Middle frontal gyrus (tissue), 1 donor: ENCODE data around the gene PRR18.
A peak's percentile ranks its signal among the peaks of the same experiment; 100 is the strongest.

Experiments
- DNase-seq: peaks from one replicate; pipeline ENCODE4 v3.0.0-alpha.2; 2015; ENCODE audit warnings: low spot score; ENCODE audit errors: extremely low spot score

The PRR18 gene

DNA sequence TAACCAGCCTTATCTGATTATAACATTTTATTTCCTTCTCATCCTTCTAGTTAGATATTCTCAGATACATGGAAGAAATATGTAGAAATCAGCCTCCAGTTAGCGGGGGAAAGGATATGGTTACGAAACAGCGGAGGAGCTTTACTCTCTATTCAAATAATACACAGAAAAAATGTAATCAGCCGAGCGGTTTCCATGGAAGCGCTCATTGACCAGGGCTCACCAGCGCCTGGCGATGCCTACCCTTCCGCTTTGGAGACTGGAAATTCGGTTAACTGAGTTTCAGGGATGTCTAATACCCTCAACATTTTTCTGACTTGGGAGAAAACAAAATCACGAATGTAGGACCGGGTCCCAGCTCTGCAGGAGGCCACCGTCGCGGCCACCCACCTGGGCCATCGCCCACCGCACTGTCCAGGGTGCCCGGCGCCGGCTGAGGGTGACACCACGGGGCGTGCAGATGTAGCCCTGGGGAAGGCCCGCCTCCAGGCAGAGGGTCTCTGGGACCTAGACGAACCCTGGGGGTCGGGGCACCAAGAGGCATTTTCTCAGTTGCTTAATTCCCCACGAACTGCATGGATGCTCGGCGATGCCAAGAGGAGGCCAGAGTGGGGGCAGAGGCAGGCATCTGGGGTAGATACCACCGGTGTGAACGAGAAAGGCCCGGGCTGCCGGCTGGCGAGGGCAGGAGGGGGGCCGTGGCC is 1.7 kb downstream of the PRR18 start:
- no peak for DNase-seq

DNA sequence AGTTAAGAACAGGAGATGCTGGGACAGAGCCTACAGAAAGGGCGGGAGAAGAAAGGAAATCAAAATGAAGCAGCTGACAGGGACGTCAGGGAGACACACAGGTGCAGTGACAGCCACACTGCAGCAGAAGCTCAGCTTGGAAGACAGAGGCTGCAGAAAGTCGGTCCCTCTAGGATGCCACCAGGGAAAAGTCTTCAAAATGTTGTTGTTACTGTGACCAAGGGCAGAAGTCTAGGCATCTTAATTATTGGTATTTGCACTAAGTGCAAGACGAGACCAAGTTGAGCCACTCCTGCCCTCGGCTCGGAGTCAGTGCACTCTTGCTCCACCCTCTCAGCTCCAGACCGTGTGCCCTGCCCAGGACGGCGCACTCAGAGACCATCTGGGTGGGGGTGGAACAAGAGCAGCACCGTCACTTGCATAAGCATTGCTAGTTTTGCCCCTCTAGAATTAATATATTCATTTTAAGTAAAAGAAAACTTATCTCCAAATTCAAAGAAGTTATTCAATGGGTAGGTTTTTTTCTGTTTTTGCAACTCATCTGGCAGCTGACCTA is 2.6 kb downstream of the PRR18 start:
- DNase-seq: no peak

DNA sequence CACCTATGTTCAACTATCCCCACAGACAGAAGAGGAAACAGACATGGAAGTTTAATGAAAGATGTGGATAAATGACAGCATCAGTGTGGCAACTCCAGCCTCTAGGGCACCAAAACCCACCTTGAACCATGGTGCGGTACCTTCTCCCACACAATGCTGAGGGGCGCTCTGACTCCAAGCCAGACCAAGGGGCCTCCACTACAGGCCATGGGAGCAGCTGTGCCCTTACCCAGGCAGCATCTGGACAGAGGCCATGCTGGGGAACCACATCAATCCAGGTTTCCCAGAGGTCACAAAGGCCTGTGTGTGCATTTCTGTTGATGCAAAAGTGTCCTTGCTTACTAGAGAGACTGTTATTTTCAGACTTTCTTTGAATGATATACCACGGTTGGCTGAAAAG is 4.1 kb downstream of the PRR18 start:
- no peak for DNase-seq

DNA sequence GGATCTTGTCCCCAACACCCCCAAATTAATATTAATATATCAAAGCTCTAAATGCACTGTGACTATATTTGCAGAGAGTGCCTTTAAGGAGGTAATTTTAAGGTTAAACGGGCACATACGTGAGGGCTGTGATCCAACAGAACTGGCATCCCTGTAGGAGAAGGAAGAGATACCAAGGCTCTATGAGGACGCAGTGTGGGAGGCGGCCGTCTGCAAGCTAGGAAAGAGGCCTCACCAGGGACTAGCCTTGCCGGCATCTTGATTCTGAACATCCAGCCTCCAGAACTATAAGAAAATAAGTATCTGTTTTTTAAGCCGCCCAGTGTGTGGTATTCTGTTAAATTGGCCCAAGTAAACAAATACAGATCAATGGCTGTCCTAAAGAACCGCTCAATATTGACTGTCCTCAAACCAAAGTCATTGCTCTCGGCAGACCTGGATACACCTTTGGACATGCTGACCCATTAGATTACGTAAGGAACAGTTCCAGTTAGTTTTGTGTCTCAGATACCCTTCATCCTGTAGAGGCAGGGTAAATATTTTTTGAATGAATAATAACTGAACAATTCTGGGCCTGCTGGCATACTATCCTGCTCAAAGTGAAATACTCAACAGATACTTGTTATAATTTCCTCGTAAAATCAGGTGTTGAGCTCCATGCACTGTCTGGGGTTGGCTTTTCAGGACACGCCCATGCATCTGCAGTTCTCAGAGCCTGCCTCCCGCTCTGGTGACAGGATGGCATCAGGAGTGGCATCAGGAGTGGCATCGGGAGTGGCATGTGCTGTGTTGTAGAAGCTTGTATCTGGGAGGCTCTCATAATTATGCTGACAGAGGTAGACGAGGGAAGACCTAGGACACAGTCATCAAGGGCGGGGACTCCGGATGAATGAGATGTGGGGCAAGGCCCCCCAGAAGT is 6.3 kb downstream of the PRR18 start:
- DNase-seq: no peak

DNA sequence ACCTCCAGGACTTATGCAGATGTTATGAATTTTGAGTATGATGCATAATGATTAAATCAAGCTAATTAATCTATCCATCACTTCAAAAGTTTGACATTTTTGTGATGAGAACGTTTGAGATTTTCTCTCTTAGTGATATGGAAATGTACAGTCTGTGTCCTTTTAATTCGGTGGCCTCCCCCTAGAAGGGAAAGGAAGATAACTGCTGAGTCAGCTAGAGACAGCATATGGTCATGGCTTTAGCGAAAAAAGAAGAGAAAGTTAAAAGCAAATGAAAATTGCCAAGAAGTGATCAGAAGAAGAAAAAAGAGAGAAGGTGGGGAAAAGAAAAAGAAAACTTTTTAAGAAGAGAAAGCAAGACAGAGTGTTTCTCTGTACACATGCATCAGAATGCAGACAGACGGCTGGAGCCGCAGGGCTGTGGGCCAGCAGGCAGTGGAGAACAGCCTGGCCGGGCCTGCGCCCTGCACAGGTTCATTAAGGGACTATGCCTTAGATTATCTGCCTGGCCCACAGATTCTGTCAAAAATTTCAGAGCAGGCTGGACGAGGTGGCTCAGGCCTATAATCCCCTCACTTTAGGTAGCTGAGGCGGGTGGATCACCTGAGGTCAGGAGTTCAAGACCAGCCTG is 7.7 kb downstream of the PRR18 start:
- no peak for DNase-seq

DNA sequence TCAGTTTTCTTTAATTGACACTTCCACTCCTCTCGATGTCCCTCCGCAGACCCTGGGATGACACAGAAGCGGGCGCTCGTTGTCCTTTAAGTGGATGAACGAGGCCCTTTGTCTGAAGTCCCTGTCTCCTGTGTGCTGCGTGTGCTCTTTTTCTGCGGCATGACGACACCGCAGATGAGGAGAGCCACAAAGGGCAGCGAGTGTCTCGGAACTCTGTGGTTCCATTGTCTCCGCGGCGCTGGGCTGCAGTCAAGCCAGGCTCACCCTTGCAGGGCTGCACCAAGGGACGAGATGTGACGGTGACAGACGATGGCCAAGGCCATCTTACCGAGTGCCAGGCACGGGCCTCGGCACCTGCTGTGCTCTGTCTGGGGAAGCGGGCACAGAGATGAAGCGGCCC is 10.6 kb downstream of the PRR18 start:
- DNase-seq: peak; percentile 63

DNA sequence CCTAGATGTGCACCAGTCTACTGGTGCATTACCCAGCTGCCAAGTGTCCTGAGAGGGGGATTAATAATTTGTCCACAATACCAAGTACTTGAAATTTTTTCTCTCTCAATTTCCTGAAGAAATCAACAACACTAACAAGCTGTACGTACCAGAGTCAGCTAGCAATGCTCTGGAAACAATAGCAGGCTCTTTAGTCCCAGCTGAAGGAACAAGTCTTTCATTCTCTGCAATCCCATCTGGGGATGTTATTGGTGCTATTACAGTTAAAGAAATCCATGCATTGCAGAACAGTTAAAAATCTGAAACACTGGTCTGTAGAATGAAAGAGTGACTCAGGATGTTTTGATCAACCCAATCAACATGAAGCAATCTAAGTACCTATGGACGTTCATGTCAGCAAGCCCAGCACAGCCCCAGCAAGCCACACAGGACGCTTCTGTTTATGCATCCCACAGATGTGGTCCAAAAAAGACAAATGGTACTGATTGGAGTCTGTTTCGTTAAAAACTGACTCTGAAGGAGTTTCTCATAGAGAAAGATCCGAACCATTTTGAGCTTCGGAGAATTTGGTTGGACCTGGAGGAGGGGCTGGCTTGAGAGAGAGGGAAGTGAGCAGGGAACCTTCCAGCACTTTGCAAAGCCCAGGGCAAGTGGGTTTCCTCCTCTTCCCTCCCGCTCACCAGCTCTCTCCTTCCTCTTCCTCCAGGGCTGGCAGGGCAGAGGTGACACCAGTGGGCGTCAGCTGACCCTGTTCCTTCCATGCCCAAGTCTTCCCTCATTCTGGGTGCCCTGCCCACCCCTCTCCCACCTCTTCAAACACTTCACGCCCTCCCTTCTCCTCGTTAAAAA is 11.9 kb downstream of the PRR18 start:
- DNase-seq: no peak

DNA sequence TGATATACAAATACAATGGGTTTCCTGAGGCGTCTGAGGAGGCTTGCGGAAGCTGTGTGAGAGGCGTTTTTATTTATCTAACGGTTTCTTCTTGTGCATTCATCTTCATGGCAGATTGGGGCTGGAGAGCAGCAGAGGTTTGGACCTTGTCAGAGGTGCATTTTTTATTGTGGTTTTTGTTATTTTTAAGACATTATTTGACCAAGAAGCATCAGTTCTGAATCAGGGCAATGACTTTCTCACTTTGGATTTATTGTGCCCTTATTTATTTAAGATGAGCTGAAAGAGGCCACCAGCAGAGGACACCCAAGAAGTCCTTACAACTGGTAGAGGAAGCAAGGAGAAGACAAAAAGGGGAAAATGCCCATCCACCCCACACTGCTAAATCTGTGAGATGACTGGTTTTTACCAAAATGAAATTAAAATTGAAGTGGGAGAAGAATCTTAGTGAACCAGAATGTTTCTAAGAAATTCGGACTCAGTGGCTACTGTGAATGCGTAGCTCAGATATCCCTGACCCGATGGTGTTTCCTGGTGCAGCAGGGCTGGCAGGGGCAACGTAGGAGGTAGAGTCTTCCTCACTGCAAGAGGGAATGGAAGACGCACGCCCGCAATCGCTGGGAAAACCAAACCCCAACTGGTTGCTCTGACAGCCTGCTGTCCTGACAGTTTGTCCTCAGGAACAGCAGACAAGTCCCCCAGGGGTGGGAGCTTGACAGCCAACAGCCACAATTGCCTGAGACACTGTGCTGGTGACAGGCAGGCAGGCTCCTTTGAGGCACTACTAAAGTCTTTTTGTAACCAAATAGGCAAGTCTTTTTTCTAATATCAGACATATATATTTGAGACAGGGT is 14.2 kb downstream of the PRR18 start:
- no peak for DNase-seq

DNA sequence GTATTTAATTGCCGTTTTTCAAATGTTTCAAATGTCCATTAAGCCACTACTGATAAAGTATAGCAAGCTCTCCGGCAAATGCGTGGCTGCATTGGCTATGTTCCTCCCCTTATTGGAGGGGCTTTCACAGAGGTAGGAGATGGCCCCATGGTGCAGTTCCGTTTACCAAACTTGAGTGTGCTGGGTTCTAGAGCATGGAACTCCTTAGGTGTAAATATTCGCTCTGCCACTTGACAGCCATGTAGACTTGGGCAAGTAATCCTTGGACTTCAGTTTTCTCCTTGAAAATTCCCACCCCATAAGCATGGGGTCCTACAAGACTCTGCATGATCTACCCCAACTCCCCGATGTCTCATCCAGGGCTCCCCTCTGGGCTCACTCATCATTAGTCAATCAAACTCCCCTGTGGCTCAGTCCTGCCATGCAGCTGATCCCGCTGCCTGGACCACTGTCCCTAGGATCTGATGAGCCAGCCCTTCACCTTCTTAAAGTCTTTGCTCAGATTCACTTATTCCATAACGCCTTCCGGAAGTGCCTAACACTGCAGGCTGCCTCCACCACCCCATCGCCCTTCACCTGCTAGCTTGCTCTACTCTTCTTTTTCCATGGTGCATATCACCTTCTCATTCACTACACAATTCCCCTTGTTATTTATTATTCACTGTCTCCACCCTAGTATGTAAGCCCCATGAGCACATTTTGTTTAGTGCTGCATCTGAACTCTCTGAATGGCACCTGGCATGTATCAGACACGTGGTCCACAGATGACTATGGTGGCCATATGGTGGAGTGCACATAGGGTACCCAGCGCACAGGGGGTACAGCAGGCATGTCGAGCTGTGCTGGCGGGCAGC is 18.8 kb downstream of the PRR18 start:
- DNase-seq: no peak

DNA sequence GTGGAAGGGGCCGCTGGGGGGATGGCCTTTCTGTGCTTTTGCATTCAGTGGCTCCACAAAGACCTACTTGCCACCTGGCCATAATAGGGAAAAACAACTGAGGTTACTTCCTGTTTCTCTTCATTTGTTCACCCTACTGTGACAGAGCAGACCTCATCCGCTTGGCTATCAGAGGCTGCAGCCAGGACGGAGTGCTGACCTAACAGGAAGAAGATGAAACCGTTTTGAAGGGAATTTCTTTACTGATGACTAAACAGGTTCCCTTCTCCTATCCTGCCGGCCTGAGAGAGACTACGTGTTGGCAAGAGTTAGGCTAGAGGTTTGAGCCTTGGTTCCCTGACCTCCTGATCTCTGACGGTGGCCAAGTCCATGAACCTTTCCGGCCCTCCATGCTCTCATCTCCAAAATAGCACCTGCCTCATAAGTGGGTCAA is 21.3 kb downstream of the PRR18 start:
- DNase-seq: no peak

DNA sequence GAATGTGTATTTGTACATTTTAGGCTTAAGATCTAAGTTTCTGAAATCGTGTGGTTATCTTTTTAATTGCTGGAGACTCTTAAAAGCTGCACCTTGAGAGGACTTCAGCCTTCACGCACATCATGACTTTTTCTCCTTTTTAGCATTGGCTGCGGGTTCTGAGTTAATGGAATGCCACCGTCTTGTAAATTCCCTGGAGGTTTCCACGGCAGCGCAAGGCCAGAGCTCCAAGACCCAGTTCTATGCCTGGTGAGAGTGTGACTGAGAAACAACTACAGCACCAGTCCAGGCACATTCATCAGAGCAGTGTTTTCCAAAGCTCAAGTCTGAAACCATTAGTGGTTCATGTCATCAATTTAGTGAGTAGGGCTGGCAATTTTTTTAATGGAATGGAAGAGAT is 23.0 kb downstream of the PRR18 start:
- no peak for DNase-seq

DNA sequence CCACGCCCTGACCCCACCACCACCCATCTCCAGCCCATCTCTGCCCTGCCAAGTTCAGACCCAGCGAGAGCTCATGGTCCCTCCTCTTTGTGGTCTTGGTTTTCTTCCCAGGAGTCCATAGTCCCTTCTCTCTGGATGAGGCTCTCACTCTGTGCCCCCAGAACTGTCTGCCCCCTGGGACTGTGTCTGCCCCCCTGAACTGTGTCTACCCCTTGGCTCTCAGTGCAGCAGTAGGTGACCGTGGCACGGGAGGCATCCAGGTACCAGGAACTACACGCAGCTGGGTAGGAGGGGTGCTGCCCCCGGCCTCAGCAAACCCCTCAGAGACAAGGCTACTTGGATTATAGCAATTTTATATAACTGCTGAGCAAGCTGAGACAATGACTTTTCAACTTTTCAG is 23.6 kb downstream of the PRR18 start:
- no peak for DNase-seq

DNA sequence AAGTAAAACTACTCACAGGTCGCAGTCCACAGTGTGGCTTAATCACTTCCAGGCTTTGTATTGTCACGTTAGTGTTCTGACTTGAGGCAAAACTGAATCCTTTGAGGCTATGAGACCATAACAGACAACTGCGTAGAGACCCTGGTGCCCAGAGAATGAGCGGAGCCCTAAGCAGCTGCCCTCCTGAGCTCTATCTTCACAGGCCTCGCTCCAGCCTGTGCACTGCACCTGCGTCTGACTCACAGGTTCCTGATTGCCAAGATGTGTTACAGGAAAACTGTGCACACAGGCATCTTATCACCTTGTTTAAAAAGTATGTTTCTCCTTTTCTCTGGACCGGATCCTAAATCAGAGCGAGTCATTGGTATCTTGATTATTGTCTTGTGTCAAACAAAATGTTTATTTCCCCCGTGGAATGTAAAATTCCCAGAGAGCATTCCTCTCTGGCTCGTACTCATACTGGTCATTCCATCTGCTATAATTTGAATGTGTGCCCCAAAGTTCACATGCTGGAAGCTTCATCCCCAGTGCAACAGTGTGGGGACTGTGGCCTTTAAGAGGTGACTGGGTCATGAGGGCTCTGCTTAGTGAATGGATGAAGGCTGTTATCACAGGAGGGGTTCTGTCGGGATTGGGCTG is 25.7 kb downstream of the PRR18 start:
- DNase-seq: no peak

DNA sequence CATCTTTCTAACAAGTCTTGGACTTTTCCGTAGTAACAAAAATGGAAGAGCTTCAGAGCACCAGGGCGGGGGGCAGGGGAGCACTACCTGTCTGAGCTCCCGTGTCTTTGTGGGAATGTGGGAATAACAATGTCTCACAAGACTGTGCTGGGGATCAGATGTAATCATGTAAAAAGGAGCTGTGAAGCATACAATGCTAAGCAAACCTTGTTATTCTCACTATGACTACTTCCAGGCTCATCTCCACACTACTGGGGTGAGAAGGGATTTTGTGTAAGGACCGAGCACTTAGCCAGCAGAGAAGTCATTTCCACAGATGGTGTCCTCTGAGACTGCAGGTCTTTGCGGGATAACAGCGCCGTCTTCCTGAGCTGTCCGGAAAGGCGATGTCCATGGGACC is 27.1 kb downstream of the PRR18 start:
- DNase-seq: no peak

DNA sequence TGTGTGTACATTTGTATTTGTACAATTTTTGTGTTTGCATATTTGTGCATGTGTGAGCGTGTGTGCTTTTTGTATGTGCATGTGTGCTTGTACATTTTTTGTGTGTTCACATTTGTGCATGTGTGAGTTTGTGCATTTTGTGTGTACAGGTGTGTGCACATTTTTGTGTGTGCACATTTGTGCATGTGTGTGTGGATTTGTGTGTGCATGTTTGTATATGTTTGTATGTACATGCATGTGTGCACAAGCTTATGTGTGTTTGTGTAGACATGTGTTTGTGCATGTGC is 28.9 kb downstream of the PRR18 start:
- DNase-seq: no peak

DNA sequence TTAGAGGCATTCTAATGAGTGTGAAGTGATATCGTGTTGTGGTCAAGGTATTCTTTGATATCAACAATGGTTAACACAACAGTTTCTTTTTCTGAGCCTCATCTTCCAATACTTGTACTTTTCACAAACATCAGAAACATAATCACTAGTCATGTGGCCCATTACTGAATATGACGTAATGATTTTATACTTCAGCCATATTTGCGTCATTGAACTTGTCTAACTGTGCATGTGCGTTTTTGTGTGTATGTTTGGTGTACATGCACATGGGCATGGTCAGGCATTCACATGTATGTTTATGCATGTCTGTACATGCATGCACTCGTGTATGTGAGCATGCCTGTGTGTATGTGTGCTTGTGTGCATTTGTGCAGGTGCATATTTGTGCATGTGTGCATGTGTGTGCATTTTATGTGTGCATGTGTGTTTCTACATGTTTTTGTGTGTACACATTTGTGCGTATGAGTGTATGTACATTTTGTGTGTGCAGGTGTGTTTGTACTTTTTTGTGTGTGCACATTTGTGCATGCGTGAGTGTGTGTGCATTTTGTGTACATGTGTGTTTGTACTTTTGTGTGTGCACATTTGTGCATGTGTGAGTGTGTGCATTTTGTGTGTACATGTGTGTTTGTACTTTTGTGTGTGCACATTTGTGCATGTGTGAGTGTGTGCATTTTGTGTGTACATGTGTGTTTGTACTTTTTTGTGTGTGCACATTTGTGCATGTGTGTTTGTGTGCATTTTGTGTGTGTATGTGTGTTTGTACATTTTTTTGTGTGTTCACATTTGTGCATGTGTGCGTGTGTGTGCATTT is 29.4 kb downstream of the PRR18 start:
- DNase-seq: no peak

DNA sequence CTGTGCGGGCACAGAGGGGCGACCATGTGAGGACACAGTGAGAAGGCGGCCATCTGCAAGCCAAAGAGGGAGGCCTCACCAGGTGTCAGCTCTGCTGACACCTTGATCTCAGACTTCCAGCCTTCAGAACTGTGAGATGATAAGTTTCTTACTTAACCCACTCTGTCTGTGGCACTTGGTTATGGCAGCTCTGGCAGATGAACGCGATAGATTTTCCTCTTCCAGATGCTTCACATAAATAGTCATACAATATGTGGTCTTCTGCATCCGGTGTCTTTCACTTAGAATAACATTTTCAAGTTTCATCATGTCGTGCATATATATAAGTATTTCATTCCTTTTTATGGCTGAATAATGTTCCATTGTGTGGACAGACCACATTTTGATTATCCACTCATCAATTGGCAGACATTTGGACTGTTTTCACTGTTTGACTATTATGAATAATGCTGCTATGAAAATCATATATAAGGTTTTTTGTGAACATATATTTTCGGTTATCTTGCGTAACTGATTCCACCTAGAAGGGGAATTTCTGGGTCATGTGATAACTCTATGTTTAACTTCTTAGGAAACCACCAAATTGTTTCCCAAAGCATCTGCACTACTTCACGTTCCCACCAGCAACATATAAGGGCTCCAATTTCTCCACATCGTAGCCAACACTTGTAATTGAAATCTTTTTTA is 30.2 kb downstream of the PRR18 start:
- DNase-seq: no peak
